ENCODE measurements around the gene CIBAR2. TPM values are rescaled to one million over a fixed set of nuclear protein-coding genes. Genes with fewer than 3 reads are reported as not detected.
A peak's percentile ranks its signal among the peaks of the same experiment; 100 is the strongest.

CIBAR2 gene
- total and polyA plus RNA-seq, 9 of the 15 experiments (the other 6 are each of a cell fraction or from before 2014, with no cell fraction given), result not detected

DNA sequence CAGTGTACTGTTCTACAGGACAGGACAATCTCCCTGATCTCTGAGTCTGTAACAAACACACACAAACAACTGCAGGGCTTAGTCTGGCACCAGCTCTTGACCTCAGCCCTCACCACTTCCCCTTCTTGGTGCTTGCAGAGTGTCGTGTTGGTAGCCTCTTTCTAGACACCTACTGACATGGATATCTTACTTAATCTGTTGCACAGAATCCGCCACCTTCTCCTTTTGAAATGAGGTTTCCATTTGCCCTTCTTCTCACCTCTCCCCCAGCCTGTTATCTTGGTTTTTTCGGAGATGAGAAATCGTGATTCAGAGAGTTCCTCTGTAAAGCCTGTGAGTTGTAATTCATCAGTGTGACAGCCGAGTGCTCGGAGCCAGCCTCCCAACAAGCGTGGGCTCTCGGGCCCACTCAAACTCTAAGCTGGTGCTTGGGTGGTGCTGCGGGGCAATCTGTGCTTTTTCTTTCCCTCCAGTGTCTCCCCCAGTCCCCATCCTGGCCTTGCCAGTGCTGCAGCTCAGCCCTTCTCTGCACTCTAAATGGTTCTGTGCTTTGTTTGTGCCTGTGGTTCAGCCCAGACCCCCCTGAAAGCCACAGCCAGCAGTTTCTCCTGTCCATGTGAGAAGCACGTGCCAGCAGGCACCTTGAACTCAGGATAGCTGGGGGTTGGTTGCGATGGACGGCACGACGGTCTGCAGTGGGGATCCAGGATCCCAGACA, 56.6 kb downstream of the CIBAR2 start (continued):
- TF ChIP-seq, protein P1, sequence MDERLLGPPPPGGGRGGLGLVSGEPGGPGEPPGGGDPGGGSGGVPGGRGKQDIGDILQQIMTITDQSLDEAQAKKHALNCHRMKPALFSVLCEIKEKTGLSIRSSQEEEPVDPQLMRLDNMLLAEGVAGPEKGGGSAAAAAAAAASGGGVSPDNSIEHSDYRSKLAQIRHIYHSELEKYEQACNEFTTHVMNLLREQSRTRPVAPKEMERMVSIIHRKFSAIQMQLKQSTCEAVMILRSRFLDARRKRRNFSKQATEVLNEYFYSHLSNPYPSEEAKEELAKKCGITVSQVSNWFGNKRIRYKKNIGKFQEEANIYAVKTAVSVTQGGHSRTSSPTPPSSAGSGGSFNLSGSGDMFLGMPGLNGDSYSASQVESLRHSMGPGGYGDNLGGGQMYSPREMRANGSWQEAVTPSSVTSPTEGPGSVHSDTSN (CRISPR knock-in tag; IDR thresholded peaks at IDR 0.05; ENCODE audit: low read depth), result no peak; the same call in 1 of the 2 replicates
- TF ChIP-seq, protein P1 (tag; conservative IDR thresholded peaks at IDR 0.05; ENCODE audit: low read depth), result peak; percentile 95
- TF ChIP-seq MTA1 (IDR thresholded peaks at IDR 0.05; ENCODE audit: borderline replicate concordance), result peak; percentile 82; the same call in 1 of the 2 replicates
- TF ChIP-seq POLR2B (IDR thresholded peaks at IDR 0.05; ENCODE audit: low read depth, partially characterized antibody), result no peak
- TF ChIP-seq DMBX1 (CRISPR knock-in tag; IDR thresholded peaks at IDR 0.05; ENCODE audit: borderline replicate concordance), result no peak
- TF ChIP-seq ZNF311 (CRISPR knock-in tag; IDR thresholded peaks at IDR 0.05), result no peak
- TF ChIP-seq SOX6 (IDR thresholded peaks at IDR 0.05), result peak; percentile 95
- no peak for TF ChIP-seq FOXJ3 (CRISPR knock-in tag; IDR thresholded peaks at IDR 0.05)
- no peak for TF ChIP-seq ATF1 (CRISPR knock-in tag; IDR thresholded peaks at IDR 0.05)
- TF ChIP-seq ATF1 (tag; IDR thresholded peaks at IDR 0.05), result peak; percentile 58
- TF ChIP-seq FOXA3 (CRISPR knock-in tag; conservative IDR thresholded peaks at IDR 0.05 in 1 of 2, IDR thresholded peaks at IDR 0.05 in 1 of 2), result peak; percentile 62 to 83; a peak in 3 of 4 replicates
- TF ChIP-seq CEBPG (CRISPR knock-in tag; IDR thresholded peaks at IDR 0.05), result no peak; the same call in 1 of the 2 replicates
- peak in 1 of 2 experiments; percentile 29; a peak in 2 of 4 replicates for TF ChIP-seq CEBPG (tag; conservative IDR thresholded peaks at IDR 0.05 in 1 of 2, IDR thresholded peaks at IDR 0.05 in 1 of 2)
- TF ChIP-seq, protein P2, sequence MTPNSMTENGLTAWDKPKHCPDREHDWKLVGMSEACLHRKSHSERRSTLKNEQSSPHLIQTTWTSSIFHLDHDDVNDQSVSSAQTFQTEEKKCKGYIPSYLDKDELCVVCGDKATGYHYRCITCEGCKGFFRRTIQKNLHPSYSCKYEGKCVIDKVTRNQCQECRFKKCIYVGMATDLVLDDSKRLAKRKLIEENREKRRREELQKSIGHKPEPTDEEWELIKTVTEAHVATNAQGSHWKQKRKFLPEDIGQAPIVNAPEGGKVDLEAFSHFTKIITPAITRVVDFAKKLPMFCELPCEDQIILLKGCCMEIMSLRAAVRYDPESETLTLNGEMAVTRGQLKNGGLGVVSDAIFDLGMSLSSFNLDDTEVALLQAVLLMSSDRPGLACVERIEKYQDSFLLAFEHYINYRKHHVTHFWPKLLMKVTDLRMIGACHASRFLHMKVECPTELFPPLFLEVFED (CRISPR knock-in tag; conservative IDR thresholded peaks at IDR 0.05), result no peak
- TF ChIP-seq HDAC1 (IDR thresholded peaks at IDR 0.05), result peak in 1 of 2 experiments; percentile 88; a peak in 2 of 4 replicates
- TF ChIP-seq ZNF76 (CRISPR knock-in tag; IDR thresholded peaks at IDR 0.05; ENCODE audit: borderline replicate concordance), result 0 out of 2 replicates have a peak, but pooled peaks have one; percentile 21
- peak; percentile 70 for TF ChIP-seq MYC (IDR thresholded peaks at IDR 0.05; ENCODE audit: low read depth, low read length)
- peak; percentile 64; the same call in 1 of the 2 replicates for TF ChIP-seq MYC (CRISPR knock-in tag; IDR thresholded peaks at IDR 0.05; ENCODE audit: borderline replicate concordance, low read depth)
- peak; percentile 26 for TF ChIP-seq NEUROD1 (IDR thresholded peaks at IDR 0.05; ENCODE audit: borderline replicate concordance, low read depth, low read length, partially characterized antibody)
- no peak for TF ChIP-seq PHTF2 (CRISPR knock-in tag; IDR thresholded peaks at IDR 0.05)
- peak; percentile 47; the same call in 1 of the 2 replicates for TF ChIP-seq ELF4 (CRISPR knock-in tag; IDR thresholded peaks at IDR 0.05)
- peak; percentile 90 for TF ChIP-seq L3MBTL2 (IDR thresholded peaks at IDR 0.05)
- TF ChIP-seq KDM2B (CRISPR knock-in tag; IDR thresholded peaks at IDR 0.05), result no peak
- TF ChIP-seq MYNN (IDR thresholded peaks at IDR 0.05), result peak; percentile 89
- no peak for TF ChIP-seq MYNN (CRISPR knock-in tag; IDR thresholded peaks at IDR 0.05)

Measured in K562 (cell line).